ENCODE measurements around the gene HMCN2. TPM values are rescaled to one million over a fixed set of nuclear protein-coding genes. Genes with fewer than 3 reads are reported as not detected.

The HMCN2 gene
- total and polyA plus RNA-seq, 8 donors = 0.31 to 3.9 (median 0.68) TPM

- peaks cover 0 to 40% of the 10 kb centered on the region in 2 donors for H3K27me3 ChIP-seq
- intact Hi-C loops (cut with DNase I) = no loop called here
- H3K27ac ChIP-seq = no peak overlapping the region
- no peaks in the 10 kb centered on the region for H3K36me3 ChIP-seq
- ATAC-seq (no peak), DNase-seq (no peak)
- H3K4me3 ChIP-seq = no peak overlapping the region
- H3K4me1 ChIP-seq = peaks cover 45 to 73% of the 10 kb centered on the region in 2 donors
- no peaks in the 10 kb centered on the region for H3K9me3 ChIP-seq
- TF ChIP-seq, protein P1, sequence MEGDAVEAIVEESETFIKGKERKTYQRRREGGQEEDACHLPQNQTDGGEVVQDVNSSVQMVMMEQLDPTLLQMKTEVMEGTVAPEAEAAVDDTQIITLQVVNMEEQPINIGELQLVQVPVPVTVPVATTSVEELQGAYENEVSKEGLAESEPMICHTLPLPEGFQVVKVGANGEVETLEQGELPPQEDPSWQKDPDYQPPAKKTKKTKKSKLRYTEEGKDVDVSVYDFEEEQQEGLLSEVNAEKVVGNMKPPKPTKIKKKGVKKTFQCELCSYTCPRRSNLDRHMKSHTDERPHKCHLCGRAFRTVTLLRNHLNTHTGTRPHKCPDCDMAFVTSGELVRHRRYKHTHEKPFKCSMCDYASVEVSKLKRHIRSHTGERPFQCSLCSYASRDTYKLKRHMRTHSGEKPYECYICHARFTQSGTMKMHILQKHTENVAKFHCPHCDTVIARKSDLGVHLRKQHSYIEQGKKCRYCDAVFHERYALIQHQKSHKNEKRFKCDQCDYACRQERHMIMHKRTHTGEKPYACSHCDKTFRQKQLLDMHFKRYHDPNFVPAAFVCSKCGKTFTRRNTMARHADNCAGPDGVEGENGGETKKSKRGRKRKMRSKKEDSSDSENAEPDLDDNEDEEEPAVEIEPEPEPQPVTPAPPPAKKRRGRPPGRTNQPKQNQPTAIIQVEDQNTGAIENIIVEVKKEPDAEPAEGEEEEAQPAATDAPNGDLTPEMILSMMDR (IDR thresholded peaks at IDR 0.05) = no peak
These were observed 183.4 kb downstream of the HMCN2 start for GRCh38 chr9:130448771-130449603.

DNA sequence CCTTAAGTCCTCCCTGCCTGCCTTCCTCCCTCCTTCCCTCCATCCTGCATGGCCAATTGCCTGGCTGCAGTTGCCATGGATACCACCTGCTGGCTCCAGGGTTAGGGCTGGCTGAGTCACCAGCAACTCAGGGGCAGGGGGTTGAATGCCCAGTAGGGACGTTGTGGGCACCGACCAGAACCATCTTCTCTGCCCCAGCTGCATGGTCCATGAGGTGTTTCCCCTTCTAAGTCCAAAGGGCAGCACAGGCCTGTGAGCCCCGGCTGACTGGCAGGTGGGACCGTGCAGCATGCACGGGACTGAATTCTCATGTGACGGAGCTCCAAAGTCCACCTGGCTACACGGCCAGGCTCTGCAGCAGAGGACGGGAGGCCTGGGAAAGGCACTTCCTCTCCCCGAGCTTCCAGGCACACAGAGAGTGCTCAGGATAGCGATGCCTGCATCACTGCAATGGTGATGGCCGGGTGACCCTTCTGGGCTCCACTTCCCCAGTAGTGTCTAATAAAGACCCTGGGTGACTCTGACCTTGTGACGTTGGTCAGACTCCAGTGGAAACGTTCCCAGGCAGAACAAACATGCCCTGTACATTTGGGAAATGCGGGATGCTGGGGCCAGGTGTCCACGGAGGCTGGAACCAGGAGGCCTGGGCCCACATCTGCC lies 184.9 kb downstream of the HMCN2 start:
- no peak for ATAC-seq
- Histone ChIP-seq H3K9me3 (no peaks in the 10 kb centered on the region), H3K4me3 (no peak overlapping the region), H3K27me3 (peaks cover 0 to 25% of the 10 kb centered on the region in 2 donors), H3K36me3 (no peaks in the 10 kb centered on the region), H3K27ac (peak overlapping the region in 1 of 2 donors; percentile 45), H3K4me1 (peaks cover 38 to 61% of the 10 kb centered on the region in 2 donors)
- intact Hi-C loops (cut with DNase I) = no loop called here
- no peak for DNase-seq
- TF ChIP-seq, protein P1 (IDR thresholded peaks at IDR 0.05) = no peak

DNA sequence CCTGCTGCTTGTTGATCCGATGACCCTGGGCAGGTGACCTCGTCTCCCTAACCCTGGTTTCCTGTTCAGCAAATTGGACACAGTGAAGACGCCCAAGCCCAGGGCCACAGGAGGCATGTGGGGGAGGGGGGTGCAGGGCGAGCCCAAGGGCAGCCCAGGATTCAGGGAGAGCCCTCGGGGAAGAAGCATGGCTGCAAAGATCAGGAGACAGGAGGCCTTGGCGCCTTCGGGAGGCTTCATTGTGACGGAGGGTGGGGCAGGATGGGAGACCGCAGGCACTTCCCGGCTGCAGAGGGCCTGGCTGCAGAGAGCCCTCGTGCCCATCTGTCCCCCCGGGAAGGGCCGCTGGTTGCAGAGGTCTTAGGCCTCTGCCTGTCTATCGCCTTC lies 185.4 kb downstream of the HMCN2 start:
- H3K4me1 ChIP-seq = peaks cover 33 to 55% of the 10 kb centered on the region in 2 donors
- DNase-seq = no peak
- H3K27ac ChIP-seq = peak overlapping the region in 1 of 2 donors; percentile 61

DNA sequence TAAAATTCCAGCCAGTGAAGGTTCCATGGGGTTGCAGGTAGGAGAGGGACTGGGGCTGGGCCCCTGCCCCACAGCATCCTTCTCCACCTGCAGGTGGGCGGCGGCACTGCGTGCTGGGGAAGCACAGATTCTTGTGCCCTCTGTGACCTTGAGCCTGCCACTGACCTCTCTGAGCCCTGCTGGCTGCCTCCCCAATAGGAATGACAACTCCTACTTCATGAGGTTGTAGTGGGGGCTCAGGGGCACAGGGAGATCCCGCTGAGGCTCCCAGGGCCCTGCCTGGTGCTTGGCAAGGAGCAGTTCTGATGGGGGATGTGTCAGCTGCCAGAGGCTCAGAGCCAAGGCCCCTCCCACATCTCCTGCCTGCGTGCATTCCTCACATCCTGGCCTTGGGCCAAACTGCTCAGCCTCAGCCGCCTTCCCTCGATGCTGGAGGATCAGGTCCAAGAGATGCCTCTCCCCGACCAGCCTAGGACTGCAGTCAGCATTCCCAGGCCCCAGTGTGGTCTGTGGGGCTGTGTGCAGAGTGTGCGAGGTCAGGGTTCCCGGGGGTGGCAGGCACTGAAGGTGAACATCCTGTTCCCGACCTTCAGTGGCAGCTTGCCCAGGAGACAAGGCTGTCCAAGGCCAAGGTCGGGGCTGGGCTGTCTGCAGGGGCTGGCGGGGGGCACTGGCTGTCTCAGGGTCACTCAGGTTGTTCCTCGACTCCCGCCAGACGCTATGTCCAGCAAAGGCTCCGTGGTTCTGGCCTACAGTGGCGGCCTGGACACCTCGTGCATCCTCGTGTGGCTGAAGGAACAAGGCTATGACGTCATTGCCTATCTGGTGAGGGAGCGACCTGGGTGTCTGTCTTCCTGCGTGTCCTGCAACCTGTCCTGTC lies 186.2 kb downstream of the HMCN2 start:
- DNase-seq (peak in 3 of 4 donors; percentile 79 to 92 (median 83)), ATAC-seq (peak; percentile 69)
- intact Hi-C loops (cut with DNase I) = no loop called here
- H3K4me3 ChIP-seq = no peak overlapping the region
- peaks cover 0 to 16% of the 10 kb centered on the region in 2 donors for H3K27me3 ChIP-seq
- H3K9me3 ChIP-seq = no peaks in the 10 kb centered on the region
- H3K4me1 ChIP-seq = peaks cover 26 to 48% of the 10 kb centered on the region in 2 donors
- TF ChIP-seq, protein P1 (IDR thresholded peaks at IDR 0.05) = peak; percentile 24
- H3K36me3 ChIP-seq = no peaks in the 10 kb centered on the region
- peak overlapping the region; percentile 44 to 61 for H3K27ac ChIP-seq

More for the DNA sequence above, 185.4 kb downstream of the HMCN2 start:
- Histone ChIP-seq H3K36me3 (no peaks in the 10 kb centered on the region), H3K4me3 (no peak overlapping the region), H3K27me3 (peaks cover 0 to 20% of the 10 kb centered on the region in 2 donors), H3K9me3 (no peaks in the 10 kb centered on the region)
- intact Hi-C loops (cut with DNase I) = no loop called here
- TF ChIP-seq, protein P1 (IDR thresholded peaks at IDR 0.05) = no peak
- no peak for ATAC-seq

All from left lung (tissue), 10 donors.